Natural killer cell (primary cell): Measurements from ENCODE around the gene CD8B. TPM values are rescaled to one million over a fixed set of nuclear protein-coding genes. Genes with fewer than 3 reads are reported as not detected.

Experiments
- ATAC-seq, 3 donors: fragments of 150-1000 bp in 2 of 3; fragments of 200-7000 bp in 1 of 3; cut with Tn5 transposase; 1 replicate in 1 of 3; 2 replicates in 2 of 3; pipeline ENCODE4 v1.10.0; 2021; ENCODE audit warnings: mild to moderate bottlenecking in 2 of 3, moderate library complexity in 2 of 3
- DNase-seq, 2 donors: peaks; one replicate each; pipeline versions ENCODE4 v3.0.0 to v3.0.0-alpha.2; 2013 to 2021; ENCODE audit warnings: mixed read lengths in 1 of 2
- H3K27ac ChIP-seq: one replicate; pipeline ENCODE4 v1.5.1; 2013; ENCODE audit warnings: mild to moderate bottlenecking, low read length
- H3K27me3 ChIP-seq: one replicate; pipeline ENCODE4 v1.6.1; 2013; ENCODE audit warnings: low read length; ENCODE audit not compliant: control insufficient read depth, insufficient read depth
- H3K36me3 ChIP-seq: one replicate; pipeline ENCODE4 v1.6.1; 2013; ENCODE audit warnings: low read length; ENCODE audit not compliant: control insufficient read depth, insufficient read depth
- H3K4me1 ChIP-seq: one replicate; pipeline ENCODE4 v1.6.1; 2013; ENCODE audit warnings: low read length; ENCODE audit not compliant: control insufficient read depth, insufficient read depth
- H3K4me3 ChIP-seq: one replicate; pipeline ENCODE4 v1.5.1; 2013; ENCODE audit warnings: low read length
- H3K9me3 ChIP-seq: one replicate; pipeline ENCODE4 v1.6.1; 2013; ENCODE audit warnings: low read length; ENCODE audit not compliant: control insufficient read depth, insufficient read depth
- H3K27ac Mint-ChIP-seq, 2 donors: one replicate each; pipeline ENCODE4 v1.8.0; 2022; ENCODE audit warnings: mild to moderate bottlenecking in 2 of 2, mixed read lengths in 2 of 2, moderate library complexity in 1 of 2
- H3K27me3 Mint-ChIP-seq, 2 donors: one replicate each; pipeline ENCODE4 v1.8.0; 2022; ENCODE audit warnings: low read depth in 2 of 2, mixed read lengths in 2 of 2
- H3K36me3 Mint-ChIP-seq: one replicate; pipeline ENCODE4 v1.8.0; 2022; ENCODE audit warnings: mixed read lengths
- H3K4me1 Mint-ChIP-seq, 2 donors: one replicate each; pipeline ENCODE4 v1.8.0; 2022; ENCODE audit warnings: mixed read lengths in 2 of 2
- H3K4me3 Mint-ChIP-seq: one replicate; pipeline ENCODE4 v1.8.0; 2022; ENCODE audit warnings: mild to moderate bottlenecking, moderate library complexity, mixed read lengths
- H3K9me3 Mint-ChIP-seq, 2 donors: one replicate each; pipeline ENCODE4 v1.8.0; 2022; ENCODE audit warnings: mixed read lengths in 2 of 2
- WGBS: methylation state at CpG from one replicate; pipeline ENCODE4 v1.1.7; 2013; ENCODE audit warnings: missing lambda C conversion rate; ENCODE audit not compliant: insufficient coverage; 5-methylcytosine and 5-hydroxymethylcytosine counted together
- intact Hi-C: fragments of 100-400 bp; cut with micrococcal nuclease; formaldehyde crosslinking; loops from one replicate; pipeline ENCODE4 v1.14.2; 2022
- total RNA-seq, 4 donors: library from RNA; stranded (reverse); fragments of 120-200 nt in 1 of 4; gene quantifications; one replicate each; pipeline versions ENCODE4 v1.2.3 to v1.2.4, GENCODE V29; 2013 to 2022
- TF ChIP-seq, protein P1 (sequence below): fragments of 200-600 bp; IDR thresholded peaks from one replicate; pipeline ENCODE4 v1.8.0; 2022; ENCODE audit warnings: antibody characterized with exemption

Gene CD8B
- total RNA-seq, 3 donors from 2014 or later (not counting 1 experiment from before 2014, with no cell fraction given): 1.9 to 22.7 (median 6.0) TPM

DNA sequence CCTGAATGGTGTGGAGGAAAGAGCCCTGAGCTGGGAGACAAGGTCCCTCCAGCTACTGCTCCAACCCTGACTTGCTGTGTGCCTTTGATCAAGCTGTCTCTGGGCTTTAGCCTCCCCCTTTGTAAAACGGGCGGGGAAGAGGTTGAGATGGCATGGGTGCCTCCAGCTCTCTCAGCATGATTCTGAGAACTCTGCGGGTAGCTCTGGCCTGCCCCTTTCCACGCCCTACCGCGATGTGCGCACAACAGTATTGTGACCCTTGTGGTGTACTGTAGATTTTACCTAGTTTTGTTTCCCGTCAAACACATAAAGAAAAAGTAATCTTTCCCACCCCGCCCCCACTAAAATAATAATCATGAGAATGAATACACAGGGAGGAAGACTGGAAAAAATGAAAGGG, 76.2 kb downstream of the CD8B start:
- no peaks in the 10 kb centered on the region for H3K9me3 ChIP-seq

DNA sequence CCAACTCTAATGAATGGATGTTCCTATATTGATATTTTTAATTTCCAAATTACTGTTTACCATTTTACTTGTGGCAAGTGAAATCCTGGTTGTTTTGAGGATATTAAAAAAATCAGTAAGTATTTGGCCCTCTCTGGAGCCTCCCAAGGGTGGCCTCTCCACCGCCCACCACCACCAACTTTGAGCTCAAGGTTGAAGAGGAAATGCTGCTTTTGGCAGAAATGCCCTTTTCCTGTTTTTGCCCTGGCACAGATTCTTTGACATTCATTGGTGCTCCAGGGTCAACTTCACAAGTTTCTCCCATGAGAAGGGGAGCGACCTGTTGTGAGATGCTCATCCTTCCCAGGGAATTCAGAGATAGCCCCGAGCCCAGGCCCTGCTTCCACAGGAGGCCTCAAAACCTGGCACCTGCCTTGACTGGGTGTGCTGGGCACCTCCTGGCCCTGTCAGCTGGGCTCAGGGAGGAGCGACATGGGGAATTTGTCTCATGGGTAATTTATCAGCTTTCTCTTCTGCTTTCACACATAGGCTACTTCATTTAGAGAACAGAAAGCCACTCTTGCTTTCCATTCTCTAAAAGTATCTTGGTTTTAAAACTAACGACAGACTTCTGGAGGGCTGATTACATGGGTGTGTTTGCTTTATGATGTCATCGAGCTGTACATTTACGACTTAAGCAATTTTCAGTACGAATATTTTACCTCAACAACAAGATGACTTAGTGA, 77.9 kb downstream of the CD8B start:
- Mint-ChIP-seq H3K36me3 (peaks cover 7% of the 10 kb centered on the region), H3K27me3 (peaks cover 0 to 3% of the 10 kb centered on the region in 2 donors), H3K4me3 (no peak overlapping the region), H3K9me3 (no peaks in the 10 kb centered on the region), H3K4me1 (peaks cover 20 to 25% of the 10 kb centered on the region in 2 donors), H3K27ac (peak overlapping the region in 1 of 2 donors; percentile 97)
- no peaks in the 10 kb centered on the region for H3K9me3 ChIP-seq
- 74% methylated on average over 4 of the region's 8 CpGs for WGBS
- H3K4me3 ChIP-seq: no peak overlapping the region
- ATAC-seq (no peak), DNase-seq (peak in 1 of 2 donors; percentile 51)
- TF ChIP-seq, protein P1, sequence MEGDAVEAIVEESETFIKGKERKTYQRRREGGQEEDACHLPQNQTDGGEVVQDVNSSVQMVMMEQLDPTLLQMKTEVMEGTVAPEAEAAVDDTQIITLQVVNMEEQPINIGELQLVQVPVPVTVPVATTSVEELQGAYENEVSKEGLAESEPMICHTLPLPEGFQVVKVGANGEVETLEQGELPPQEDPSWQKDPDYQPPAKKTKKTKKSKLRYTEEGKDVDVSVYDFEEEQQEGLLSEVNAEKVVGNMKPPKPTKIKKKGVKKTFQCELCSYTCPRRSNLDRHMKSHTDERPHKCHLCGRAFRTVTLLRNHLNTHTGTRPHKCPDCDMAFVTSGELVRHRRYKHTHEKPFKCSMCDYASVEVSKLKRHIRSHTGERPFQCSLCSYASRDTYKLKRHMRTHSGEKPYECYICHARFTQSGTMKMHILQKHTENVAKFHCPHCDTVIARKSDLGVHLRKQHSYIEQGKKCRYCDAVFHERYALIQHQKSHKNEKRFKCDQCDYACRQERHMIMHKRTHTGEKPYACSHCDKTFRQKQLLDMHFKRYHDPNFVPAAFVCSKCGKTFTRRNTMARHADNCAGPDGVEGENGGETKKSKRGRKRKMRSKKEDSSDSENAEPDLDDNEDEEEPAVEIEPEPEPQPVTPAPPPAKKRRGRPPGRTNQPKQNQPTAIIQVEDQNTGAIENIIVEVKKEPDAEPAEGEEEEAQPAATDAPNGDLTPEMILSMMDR: no peak
- peak overlapping the region; percentile 8 for H3K27ac ChIP-seq
- intact Hi-C loops: no loop called here
- H3K36me3 ChIP-seq: peaks cover 5% of the 10 kb centered on the region
- H3K27me3 ChIP-seq: no peaks in the 10 kb centered on the region
- peaks cover 37% of the 10 kb centered on the region for H3K4me1 ChIP-seq

More for the DNA sequence above, 76.2 kb downstream of the CD8B start:
- Mint-ChIP-seq H3K9me3 (no peaks in the 10 kb centered on the region), H3K4me1 (peaks cover 26 to 29% of the 10 kb centered on the region in 2 donors), H3K27me3 (peaks cover 0 to 7% of the 10 kb centered on the region in 2 donors), H3K27ac (peak overlapping the region; percentile 83 to 97), H3K36me3 (peaks cover 7% of the 10 kb centered on the region), H3K4me3 (peak overlapping the region; percentile 80)
- WGBS: 73% methylated on average over 4 of the region's 9 CpGs
- DNase-seq (peak in 1 of 2 donors; percentile 86), ATAC-seq (no peak)
- Histone ChIP-seq H3K27me3 (peaks cover 2% of the 10 kb centered on the region), H3K4me1 (peaks cover 52% of the 10 kb centered on the region), H3K4me3 (no peak overlapping the region), H3K27ac (peak overlapping the region; percentile 94), H3K36me3 (peaks cover 6% of the 10 kb centered on the region)
- intact Hi-C loops: no loop called here
- TF ChIP-seq, protein P1: no peak

DNA sequence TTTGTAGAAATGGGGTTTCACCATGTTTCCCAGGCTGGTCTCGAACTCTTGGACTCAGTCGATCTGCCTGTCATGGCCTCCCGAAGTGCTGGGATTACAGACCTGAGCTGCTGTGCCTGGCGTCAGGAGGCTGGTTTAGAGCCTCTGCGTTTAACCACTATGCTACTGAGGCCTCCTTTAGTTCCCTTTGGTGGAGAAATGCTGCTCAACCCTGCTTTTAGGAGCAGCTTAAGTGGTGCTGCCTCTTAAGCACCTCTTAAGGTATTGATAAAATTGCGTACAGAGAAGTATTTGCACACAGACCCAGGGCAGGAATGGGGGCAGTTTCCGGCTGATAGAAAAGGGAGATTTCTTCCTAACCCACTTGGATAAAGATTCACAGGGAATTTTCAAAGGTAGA, 78.9 kb downstream of the CD8B start:
- H3K36me3 Mint-ChIP-seq: peaks cover 5% of the 10 kb centered on the region

More for the DNA sequence above, 78.9 kb downstream of the CD8B start:
- DNase-seq (no peak), ATAC-seq (no peak)
- TF ChIP-seq, protein P1: no peak
- Histone ChIP-seq H3K27ac (no peak overlapping the region), H3K36me3 (peaks cover 5% of the 10 kb centered on the region), H3K4me3 (no peak overlapping the region), H3K4me1 (peaks cover 31% of the 10 kb centered on the region), H3K27me3 (no peaks in the 10 kb centered on the region), H3K9me3 (no peaks in the 10 kb centered on the region)
- WGBS: 91% methylated on average over 7 of the region's 7 CpGs
- Mint-ChIP-seq H3K9me3 (no peaks in the 10 kb centered on the region), H3K4me1 (peaks cover 16 to 18% of the 10 kb centered on the region in 2 donors), H3K4me3 (no peak overlapping the region), H3K27ac (peak overlapping the region in 1 of 2 donors; percentile 97), H3K27me3 (peaks cover 0 to 3% of the 10 kb centered on the region in 2 donors)
- intact Hi-C loops: no loop called here
